ENCODE measurements around the gene TGFBI.
"Not testable (repeated sequence)": the region's sequence is repeated elsewhere in the genome, so short reads cannot be mapped to it uniquely, and the experiment has no call there.

Gene TGFBI

DNA sequence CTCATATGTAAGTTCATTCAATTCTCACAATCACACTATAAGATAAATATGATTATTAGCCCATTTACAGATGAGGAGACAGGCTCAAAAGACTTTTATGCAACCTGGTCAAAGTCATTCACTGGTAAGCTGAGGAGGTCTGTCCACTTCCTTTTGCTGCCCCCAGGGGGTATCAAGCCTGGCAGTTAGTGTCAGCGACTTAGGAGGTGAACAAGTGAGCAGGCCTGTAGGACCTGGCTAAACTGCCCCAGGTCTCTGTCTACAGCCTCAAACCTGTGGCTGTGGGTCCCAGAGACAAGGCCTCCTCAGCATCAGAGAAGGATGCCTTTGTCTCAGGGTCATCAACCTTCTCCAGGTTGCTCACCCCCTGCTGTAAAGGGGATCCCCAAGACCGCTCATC, 10.4 kb downstream of the TGFBI start:
- no peak overlapping the region for H3K4me3 ChIP-seq (ENCODE audit: low read length)

DNA sequence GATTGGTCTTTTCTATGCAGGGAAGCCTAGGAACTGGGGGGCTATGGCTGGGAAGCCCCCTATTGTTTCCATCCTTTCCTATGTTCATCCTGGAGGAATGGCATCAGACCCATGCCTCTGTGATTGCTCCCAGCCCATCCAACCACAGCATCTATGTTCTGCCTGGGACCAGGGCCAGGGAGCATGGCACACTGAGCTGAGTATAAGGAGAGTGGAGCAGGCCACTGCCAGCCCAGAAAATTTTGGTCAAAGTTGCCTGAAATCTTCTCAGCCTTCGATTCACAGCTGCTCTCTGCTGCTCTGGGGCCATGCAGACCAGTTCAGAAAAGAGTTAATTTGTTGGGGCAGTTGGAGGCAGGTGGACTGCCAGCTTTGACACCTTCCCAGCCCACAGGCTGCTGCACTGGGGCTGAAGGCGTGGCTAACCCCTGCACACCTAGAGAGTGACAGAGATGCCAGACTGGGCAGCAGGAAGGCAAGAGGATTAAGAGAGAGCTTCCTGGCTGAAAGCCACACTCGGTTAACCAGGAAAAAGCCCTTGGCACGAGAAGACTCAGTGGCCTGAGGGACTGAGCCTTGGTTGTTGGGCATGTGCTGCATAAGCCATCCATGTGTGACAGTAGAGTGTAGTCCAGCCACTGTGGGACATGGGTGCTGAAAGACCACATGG, 12.1 kb downstream of the TGFBI start:
- no peak for DNase-seq (ENCODE audit: low read depth, low spot score)
- no peak overlapping the region for H3K4me3 ChIP-seq (ENCODE audit: low read length)

More for the DNA sequence above, 10.4 kb downstream of the TGFBI start:
- DNase-seq (ENCODE audit: low read depth, low spot score), result no peak

DNA sequence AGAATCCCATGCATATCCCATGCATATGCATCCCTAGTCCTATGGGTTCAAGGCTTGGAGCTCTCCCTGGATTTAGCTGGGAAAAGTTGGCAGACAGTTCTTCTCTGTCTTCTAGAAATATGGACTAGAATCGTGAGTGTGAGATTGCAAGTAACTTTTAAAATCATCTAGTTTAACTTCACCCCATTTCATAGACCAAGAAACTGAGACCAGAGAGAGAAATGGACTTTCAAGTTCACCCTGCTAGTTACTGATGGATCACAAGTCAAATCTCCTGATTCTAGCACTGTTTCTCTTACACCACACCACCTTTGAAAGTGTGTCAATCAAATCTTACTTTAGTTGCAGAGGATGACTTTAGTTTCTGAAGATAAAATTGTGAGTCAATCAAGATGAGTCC, 13.4 kb downstream of the TGFBI start:
- DNase-seq (ENCODE audit: low read depth, low spot score), result no peak

DNA sequence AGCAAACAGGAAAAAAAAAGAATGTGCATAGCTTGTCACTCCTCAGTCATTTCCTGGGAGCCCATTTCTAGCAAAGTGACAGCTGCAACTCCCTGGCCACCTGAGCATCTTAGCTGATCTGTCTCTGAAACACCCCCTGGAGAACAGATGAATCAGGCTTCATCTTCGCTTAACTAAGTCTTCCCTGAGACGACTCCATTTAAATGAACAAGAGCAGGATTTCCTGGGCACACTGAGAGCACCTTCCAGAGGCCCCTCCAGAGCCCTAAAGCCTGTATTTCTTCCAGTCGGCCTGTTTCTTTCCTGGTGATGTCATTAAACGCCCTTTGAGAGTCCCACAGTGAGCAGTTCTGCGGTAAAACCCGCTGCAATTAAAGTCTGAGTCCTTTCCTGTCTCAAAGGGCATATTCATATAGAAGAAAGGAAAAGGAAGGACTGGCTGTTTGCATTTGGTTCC, 13.9 kb downstream of the TGFBI start:
- H3K4me3 ChIP-seq (ENCODE audit: low read length), result no peak overlapping the region
- DNase-seq (ENCODE audit: low read depth, low spot score), result peak; percentile 34

More for the DNA sequence above, 13.4 kb downstream of the TGFBI start:
- no peak overlapping the region for H3K4me3 ChIP-seq (ENCODE audit: low read length)

DNA sequence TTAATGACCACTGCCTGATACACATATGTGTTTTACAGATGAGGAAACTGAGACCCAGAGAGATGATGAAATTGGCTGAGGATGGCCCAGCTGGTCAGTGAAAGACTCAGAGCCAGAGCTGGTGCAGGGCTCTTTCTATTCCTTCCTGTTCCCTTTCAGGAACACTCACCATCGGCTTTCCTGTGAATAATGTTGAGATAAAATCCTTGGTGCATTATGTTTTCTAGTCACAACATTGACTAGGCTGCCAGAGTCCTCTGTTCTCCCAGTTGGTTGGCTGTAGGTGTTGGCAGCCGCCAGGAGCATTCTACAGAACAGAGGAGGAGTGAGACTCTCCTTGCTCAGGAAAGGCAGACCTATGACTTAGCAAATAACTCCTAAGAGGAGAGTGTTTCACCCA, 14.8 kb downstream of the TGFBI start:
- no peak for DNase-seq (ENCODE audit: low read depth, low spot score)
- no peak overlapping the region for H3K4me3 ChIP-seq (ENCODE audit: low read length)

DNA sequence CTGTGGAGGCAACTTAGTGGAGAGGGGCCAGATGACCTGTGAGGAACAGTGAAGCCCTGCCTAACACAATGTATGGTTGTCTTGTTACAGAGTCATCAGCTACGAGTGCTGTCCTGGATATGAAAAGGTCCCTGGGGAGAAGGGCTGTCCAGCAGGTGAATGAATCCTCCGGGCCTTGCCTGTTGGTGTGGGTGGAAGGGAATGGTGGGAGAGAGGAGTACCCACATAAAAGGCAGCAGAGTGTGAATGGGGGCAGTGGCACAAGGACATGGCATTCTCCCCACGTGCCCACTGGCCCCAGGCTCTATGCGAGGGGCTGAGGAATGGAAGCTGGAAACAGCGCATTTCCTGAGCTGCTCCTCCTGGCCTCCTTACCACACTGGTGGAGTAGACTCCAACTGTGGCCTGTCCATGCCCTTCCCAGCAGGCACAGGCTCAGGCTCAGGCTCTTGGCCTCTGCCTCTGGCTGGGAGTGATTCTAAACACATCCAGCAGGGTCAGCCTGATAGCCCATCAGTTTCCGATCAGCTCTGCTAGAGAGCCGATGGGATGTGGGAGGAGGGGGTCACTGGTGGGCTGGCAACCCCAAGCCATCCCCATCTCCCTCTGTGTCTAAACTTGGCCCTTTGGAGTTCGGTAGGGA, 15.3 kb downstream of the TGFBI start:
- no peak overlapping the region for H3K4me3 ChIP-seq (ENCODE audit: low read length)
- no peak for DNase-seq (ENCODE audit: low read depth, low spot score)

DNA sequence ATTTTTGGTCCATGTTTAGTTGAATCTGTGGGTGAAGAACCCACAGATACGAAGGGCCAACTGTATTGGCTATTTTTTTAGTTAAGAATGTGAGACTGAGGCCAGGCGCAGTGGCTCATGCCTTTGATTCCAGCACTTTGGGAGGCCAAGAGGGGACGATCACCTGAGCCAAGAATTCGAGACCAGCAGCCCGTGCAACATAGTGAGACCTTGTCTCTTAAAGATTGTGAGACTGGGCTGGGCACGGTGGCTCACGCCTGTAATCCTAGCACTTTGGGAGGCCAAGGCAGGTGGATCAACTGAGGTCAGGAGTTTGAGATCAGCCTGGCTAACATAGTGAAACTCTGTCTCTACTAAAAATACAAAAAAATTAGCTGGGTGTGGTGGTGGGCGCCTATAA, 16.2 kb downstream of the TGFBI start:
- H3K4me3 ChIP-seq (ENCODE audit: low read length); DNase-seq (ENCODE audit: low read depth, low spot score): not testable (repeated sequence)

DNA sequence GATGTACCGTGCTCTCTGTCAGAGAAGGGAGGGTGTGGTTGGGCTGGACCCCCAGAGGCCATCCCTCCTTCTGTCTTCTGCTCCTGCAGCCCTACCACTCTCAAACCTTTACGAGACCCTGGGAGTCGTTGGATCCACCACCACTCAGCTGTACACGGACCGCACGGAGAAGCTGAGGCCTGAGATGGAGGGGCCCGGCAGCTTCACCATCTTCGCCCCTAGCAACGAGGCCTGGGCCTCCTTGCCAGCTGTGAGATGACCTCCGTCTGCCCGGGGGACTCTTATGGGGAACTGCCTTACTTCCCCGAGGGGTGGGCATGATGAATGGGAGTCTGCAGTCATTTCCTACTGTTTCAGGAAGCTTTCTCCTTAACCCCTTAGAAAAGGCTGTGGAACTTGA, 17.5 kb downstream of the TGFBI start:
- no peak overlapping the region for H3K4me3 ChIP-seq (ENCODE audit: low read length)
- DNase-seq (ENCODE audit: low read depth, low spot score), result no peak

DNA sequence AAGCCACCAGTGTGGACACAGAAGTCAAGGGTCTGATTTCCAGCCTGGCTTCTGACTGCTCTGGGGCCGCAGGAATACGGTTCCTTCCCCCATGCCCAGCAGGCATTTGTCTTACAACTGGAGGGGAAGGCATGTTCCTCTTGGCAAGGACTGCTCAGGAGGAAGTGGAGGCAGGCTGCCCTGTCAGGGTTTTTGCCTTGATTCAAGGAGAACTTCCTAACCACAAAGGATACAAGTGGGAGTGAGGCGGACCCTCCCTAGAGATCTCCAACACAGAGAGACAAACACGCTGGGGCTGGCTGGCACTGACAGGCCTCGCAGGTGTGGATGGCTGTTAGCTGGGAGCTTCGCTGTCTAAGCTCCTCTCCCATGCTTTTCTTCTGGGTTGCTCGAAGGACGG, 19.1 kb downstream of the TGFBI start:
- H3K4me3 ChIP-seq (ENCODE audit: low read length), result no peak overlapping the region
- no peak for DNase-seq (ENCODE audit: low read depth, low spot score)

DNA sequence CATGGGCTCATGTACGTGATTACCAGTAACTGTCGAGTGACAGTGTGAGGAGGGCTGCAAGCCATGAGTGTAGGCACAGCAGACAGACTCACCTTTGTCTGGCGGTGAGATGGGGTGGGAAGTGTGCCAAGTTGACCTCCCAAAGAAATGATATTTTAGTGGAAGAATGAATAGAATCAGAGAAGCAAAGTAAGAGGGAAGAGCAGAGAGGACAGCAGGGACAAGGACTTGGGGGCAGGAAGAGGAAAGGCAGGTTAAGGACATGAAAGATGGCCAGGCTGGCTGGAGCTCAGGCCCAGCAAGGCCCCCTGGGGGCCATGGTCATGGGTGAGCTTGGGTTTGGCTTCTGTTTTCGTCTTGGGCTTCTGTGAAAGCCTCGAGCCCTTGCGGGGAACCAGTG, 20.2 kb downstream of the TGFBI start:
- no peak for DNase-seq (ENCODE audit: low read depth, low spot score)
- H3K4me3 ChIP-seq (ENCODE audit: low read length), result no peak overlapping the region

DNA sequence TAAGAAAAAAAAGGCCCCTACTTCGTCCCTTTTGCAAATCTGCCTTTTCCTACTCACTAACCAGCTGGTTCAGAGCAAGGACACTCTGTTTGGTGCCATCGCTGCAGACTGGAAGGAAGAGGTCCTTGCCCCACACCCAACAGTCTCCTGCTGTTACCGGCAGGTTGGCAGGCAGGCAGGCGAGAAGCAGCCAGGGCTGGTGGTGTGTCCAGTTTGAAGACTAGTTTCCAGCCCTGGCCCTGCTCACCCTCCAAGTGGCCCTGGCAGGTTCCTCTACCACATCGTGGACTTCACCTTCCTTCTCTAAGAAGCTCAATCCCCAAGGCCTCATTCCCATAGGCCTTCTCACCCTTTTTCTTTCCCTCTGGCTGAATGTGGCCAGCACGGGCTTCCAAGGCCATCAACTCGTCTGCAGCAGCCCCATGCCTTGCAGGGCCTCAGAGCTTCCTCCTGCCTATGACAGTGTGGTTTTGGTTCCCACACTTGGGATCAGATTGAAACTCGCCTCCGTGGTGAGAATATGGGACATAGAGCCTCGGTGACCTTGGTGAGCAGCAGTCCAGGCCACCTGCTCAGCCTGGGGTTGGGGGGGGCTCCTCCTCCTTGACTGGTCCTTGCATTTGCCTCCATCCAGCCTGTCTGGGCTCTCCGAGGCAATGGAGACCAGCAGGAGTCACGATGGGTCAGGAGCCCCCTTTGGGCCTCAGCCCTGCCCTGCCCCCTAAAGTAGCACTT, 22.9 kb downstream of the TGFBI start:
- H3K4me3 ChIP-seq (ENCODE audit: low read length), result no peak overlapping the region
- DNase-seq (ENCODE audit: low read depth, low spot score), result no peak

DNA sequence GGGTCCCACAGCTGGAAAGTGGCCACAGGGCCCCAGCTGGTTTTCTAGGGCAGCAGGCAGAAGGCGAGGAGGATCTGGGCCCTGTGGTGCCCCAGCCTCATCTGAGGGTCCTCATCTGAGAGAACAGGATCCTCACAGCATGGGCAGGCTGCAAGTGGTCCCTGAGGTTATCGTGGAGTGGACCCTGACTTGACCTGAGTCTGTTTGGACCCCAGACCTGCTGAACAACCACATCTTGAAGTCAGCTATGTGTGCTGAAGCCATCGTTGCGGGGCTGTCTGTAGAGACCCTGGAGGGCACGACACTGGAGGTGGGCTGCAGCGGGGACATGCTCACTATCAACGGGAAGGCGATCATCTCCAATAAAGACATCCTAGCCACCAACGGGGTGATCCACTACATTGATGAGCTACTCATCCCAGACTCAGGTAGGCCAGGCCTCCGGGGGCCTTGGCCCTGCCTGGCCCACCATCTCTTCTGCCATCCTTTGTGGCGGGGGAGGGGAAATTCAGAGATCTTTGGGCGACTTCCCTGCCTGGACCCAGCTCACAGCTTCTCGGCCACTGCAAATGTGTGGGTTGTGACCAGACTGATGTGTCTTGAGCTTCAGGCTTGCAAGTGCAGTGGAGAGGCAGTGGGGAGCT, 24.0 kb downstream of the TGFBI start:
- no peak for DNase-seq (ENCODE audit: low read depth, low spot score)
- no peak overlapping the region for H3K4me3 ChIP-seq (ENCODE audit: low read length)

DNA sequence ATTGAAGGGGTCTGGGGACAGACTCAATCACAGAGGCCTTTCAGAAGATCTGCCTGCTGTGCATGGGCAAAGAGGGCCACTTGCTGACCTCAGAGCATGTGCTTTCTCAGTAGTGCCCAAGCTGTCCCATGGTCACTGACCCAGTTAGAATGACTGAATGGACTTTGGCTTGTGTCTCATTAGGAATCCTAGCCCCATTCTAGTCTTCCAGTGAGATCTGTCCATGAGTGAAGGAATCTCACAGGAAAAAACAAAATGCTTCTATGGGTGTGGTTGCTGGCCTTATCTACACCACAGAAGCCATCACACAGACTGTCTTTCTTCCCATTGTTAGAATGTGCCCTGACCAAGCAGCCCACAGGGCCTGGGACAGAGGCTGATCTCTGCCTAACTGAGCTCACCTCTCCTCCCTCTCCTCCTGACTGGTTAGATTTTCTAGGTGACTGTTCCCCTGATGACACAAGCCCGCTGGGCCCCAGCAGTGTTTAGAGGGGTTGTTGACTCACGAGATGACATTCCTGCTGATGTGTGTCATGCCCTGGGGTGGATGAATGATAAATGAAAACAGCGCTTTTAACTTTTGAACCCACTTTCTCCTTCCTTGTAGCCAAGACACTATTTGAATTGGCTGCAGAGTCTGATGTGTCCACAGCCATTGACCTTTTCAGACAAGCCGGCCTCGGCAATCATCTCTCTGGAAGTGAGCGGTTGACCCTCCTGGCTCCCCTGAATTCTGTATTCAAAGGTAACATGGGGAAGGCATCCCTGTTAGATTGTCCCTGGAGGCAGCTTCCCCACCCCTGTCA, 24.8 kb downstream of the TGFBI start:
- no peak for DNase-seq (ENCODE audit: low read depth, low spot score)
- no peak overlapping the region for H3K4me3 ChIP-seq (ENCODE audit: low read length)

DNA sequence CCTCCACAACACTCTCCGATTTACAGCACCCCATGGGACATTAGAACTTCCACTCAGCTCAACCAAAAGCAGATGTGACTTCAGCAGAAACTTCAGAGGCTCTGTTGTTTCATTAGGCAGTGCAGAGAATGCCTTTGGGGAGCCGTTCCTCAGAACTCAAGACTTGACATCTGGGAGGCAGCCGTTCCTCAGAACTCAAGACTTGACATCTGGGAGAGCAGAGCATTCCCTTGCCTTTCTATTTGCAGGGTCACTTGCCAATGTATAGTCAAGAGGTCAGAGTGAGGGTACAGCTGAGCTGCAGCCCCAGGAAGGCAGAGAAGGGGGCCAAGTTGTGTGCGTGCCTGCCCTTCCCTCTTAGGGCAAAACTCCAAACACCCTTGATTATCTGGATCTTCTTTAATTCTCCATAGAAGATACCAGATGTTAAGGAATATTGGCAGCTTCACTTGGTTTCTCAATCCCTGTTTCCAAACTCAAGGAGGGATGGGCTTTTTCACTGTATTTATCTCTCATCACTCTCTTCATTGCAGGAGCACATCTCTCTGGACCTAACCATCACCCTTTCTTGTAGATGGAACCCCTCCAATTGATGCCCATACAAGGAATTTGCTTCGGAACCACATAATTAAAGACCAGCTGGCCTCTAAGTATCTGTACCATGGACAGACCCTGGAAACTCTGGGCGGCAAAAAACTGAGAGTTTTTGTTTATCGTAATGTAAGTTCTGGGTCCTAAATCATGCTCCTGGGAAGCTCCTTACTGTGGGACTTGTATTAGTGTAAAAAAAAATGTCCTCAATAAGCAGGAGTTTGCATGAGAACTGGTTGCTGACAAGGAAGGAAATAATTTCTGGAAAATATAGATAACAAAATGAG, 25.6 kb downstream of the TGFBI start:
- no peak for DNase-seq (ENCODE audit: low read depth, low spot score)
- H3K4me3 ChIP-seq (ENCODE audit: low read length), result no peak overlapping the region

DNA sequence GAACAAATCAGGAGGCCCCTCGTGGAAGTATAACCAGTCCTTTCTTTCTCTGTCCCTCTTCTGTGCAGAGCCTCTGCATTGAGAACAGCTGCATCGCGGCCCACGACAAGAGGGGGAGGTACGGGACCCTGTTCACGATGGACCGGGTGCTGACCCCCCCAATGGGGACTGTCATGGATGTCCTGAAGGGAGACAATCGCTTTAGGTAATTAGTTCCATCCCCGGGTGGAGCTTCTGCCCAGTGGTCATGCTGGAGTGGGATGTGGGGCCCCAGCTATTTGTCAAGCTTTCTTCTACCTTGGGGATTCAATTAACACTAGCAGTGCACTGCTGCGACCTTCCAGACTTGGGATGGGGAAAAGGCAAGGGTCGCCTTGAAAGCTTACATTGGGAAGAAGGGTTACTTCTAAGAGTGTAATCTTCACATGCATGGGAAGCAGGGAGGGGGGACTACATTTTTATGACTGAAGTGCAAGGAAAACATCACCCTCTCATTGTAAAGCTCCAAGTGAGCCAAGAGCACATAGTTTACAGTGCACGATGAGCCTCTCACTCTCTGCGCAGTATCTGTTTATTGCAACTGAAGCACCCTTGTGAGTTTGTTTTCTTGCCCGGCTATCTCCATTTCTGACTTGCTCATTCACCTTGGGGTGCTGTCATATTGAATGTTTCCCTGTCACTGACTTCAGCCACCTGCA, 27.0 kb downstream of the TGFBI start:
- H3K4me3 ChIP-seq (ENCODE audit: low read length), result no peak overlapping the region
- no peak for DNase-seq (ENCODE audit: low read depth, low spot score)

DNA sequence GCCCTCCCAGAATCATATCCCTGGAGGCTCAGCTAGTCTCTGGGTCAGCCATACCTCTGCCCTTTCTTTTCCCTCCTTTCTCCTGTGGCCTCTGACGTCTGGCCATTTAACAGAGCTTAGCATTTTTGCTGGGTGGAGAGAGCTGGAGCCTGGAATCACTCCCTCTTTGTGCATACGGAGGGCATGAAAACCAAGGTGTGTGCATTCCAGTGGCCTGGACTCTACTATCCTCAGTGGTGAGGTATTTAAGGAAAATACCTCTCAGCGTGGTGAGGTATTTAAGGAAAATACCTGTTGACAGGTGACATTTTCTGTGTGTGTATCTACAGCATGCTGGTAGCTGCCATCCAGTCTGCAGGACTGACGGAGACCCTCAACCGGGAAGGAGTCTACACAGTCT, 27.5 kb downstream of the TGFBI start:
- no peak for DNase-seq (ENCODE audit: low read depth, low spot score)
- no peak overlapping the region for H3K4me3 ChIP-seq (ENCODE audit: low read length)

DNA sequence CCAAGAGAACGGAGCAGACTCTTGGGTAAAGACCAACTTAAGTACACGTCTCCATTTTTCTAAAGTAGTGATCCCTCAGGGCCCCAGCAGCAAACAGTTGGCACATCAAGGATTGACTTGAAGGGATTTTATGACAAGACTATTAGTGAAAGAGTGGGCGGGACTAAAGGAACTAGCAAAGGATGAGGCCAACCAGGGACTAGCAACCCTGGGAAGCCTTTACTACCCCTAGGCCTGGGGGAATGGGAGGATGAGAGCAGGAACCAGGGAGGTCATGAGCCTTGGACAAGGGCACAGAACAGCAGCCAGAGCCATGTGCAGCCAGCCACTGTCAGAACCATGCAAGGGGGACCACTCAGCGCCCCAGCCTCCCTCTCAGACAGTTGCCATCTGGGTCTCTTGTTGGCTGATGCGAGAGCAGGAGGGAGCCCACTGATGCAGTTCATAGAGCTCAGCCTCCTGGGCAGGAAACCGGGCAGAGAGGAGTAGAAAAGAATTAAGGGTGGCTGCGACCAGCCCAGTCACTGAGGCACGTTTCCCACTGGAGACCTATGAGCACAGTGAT, 28.1 kb downstream of the TGFBI start:
- DNase-seq (ENCODE audit: low read depth, low spot score), result no peak
- no peak overlapping the region for H3K4me3 ChIP-seq (ENCODE audit: low read length)

Data from Jurkat, Clone E6-1 (cell line).